HK-2 (cell line): Measurements from ENCODE around the gene NACC2.

Experiments used
- DNase-seq: peaks from one replicate; pipeline ENCODE4 v3.0.0-alpha.2; 2018; ENCODE audit not compliant: unreplicated experiment

The NACC2 gene

DNA sequence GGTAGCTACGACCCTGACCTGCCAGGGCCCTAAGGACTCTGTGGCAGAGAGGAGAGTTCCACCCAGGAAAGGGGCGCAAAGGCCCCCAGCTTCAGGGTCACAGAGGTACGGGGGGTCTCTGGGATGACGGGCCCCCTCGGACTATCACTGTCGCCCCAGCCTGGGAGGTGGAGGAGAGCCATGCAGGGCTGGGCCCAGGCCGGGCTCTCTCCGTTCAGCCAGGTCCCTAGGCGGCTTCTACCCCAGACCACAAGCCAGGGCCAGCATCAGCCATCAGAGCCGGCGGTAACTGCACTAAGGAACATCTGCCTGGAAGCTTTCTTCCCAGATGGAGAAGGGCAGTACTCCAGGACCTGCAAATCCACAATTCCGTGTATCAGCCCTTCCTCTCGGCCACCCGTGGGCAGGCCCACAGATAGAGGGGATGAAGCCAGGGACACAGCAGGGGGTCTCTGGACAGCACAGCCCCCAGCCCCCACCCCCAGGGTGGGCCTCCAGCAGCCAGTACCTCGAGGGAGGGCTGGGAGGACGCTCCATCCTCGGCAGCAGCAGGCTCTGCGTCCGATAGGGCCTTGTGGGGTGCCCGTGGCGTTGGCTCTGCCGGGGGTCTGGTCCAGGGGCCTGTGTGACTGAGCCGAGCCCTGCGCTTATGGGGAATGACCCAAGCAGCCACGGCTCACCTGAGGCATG, 38.4 kb downstream of the NACC2 start:
- no peak for DNase-seq

DNA sequence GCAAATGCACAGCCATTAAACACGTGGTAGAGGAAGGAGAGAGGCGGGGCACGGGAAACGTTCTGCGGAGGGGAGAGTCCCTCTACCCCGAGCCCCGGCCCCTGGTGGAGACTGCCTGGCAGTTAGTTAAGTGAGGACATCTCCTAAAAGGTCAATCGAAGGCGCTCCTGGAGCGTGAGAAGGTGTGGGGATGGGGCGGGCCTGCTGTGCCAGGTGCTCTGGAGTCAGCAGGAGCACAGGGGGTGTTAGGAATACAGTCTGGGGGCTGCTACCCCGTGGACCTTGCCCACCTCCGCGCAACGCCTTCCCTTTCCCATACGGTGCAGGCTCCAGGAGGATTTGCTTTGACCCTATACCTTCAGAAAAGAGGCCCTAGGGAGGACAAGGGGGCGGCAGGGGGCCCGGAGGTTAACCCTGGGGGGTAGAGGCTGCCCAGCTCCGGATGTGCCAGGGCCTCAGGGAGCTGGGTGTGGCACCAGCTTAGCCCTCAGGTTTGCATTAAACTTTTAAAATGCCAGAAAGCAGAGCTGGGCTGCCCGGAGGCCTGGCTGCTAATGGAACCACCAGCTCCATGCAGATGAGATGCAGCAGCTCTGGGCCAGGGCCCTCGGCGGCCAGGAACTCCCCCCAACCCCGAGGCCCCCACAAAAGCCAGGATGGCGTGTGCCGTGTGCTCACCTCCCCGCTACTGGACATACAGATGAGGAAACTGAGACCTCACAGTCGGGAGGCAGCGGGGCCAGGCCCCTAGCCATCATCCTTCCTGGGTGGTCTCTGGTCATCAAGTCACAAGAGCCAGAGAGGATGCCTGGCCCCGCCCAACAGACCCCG, 39.2 kb downstream of the NACC2 start:
- no peak for DNase-seq

DNA sequence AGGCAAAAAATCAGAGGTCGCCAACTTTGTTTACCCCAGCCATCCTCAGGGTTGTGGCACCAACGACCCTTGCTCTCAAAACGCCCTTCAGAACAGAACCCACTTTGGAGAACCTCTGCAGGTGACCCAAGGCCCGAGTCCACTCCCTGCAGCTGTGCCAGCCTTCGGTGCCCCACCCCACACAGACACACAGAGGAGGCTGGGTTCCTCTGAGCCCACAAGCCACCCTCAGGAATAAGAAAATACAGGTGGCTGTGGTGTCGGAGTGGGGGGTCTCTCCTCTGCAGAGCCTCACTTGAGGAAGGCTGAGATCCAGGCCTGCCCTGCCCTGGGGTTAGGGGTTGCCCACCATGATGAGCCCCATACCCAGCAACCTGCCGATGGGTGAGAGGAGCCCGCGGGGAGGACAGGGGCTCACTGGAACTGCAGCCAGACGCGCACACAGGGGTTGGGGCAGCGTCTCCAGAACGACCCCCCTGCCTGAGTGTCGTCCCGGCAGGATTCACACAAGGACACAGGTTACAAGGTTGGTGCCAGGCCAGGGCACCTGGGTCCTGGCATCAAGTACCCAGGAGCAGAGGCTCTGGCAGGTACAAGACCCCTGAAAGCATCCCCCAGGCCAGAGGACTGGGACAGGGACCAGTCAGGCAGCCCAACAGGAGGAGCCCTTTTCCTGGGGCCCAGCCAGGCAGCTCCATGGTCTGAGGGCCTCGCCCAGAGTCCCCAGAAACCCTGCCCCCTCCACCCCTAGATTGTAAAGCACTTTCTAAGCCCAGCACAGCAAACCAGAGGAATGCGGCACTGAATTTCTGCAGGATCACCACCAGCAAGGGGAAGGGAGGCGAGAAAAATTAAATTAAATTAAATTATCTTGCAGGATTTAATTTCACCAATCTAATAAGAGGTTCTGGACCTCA, 40.0 kb downstream of the NACC2 start:
- DNase-seq = no peak

DNA sequence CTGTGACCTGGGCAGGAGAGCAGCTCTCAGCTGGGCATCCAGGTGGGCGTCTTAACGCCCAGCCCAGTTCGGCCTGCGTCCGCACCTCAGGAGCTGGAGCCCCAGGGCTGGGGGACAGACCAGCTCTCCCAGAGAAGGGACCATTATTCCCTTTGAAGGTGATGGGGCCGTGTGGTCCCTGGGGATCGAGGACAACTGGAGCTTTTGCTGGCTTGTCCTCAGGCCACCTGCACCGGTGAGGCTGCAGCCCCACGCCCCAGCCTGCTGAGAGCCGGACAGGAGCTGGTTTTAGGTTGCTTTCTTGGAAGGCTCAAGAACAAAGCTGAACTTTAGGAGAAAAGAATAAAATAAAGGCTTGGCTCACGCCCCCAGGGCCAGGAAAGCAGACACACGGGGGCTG, 40.9 kb downstream of the NACC2 start:
- DNase-seq = no peak

DNA sequence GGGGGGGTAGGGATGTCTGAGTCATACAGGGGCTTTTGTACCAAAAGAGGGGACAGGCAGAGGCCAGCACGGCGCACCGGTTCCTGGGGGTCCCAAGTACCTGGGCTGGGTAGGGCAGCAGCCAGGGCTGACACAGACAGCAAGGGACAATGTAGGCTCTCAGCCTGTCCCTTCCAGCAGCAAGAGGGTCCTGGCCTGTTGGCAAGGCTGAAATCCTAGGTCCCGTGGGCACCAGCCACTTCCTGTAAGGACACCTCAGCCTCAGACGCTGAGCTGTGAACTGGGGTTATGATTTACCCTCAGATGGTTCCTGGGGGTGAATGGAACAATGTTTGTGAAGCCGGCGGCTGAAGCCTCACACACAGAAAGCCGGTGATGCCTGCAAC, 41.3 kb downstream of the NACC2 start:
- peak; percentile 21 for DNase-seq

DNA sequence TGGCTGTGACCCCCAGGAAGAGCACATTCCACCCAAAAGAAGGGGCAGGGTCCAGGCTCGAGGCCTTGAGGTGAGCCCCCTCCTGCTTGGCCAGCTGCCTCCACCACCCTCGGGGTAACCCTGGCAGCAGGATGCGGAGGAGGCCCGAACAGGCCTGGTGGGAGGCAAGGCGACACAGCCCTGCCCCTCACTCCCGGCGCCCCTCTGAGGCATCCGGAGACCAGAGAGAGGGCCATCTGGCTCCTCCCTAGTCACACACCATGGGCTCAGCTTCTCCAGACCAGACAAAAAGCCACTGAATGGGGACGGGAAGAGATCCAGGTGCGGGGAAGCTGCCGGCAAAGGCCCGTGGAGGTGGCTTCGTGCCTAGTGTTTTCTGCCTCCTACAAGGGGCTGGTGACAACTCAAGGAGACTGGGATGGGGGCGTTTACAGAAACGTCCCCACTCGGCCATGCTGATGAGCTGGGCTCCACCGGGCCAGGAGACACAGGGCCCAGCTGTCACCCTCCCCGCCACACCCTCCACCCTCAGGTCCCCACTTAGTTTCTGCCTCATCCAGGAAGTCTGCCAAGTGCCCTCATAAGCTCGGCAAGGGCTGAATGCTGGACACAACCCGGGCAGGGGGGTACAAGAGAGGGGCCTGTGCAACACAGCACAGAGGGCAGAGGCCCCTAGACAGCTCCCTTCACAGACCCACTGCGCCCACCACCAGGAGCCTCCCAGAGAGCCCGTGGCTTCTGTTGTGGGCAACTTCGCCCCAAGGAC, 41.9 kb downstream of the NACC2 start:
- DNase-seq = peak; percentile 38

DNA sequence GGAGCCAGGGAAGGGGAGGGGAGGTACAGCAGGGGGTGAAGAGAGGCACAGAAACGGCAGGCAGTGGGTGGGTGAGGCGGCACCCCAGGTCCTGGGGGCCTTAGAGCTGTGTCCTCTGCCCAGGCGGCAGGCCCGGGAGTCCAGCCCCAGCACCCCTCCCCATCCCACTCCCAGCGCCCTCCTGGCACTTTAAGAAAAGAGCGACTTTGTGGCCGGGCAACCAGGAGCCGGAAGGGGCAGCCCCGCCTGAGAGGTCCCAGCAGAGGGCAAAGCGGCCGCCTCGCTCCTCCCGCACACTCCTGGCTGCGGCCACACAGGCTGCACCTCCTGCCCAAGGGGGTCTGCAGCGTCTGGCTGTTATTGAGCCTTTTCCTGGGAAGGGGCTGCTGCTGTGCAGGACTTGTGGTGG, 42.6 kb downstream of the NACC2 start:
- DNase-seq = peak; percentile 72

DNA sequence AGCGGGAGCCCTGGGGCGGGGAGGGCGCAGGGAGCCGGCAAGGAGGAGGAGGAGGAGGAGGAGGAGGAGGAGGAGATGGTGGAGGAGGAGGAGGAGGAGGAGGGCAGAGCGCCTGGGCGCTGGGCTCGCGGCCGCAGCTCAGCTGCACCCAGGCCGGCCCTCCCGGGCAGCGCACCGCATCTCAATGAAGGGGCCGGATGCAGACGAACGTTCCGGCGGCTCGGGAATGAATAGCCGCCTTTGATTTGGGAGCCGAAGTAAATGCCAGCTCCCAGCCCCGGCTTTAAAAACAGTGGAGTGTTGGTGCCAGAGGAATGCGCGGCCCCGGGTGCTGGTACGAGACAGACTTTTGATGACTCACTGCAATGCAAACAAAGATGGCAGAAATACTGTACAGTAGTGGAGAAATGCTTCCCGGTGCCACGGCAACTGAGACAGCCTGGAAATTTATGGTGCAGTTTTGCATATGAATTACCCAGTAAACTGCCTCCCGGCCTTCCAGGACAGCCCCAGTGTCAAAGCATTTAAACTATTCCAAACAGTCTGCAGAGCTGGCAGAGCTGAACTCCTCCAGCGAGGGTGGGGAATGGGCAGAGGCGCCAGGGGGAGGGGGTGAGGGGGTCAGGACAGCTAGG, 43.1 kb downstream of the NACC2 start:
- DNase-seq = peak; percentile 84

DNA sequence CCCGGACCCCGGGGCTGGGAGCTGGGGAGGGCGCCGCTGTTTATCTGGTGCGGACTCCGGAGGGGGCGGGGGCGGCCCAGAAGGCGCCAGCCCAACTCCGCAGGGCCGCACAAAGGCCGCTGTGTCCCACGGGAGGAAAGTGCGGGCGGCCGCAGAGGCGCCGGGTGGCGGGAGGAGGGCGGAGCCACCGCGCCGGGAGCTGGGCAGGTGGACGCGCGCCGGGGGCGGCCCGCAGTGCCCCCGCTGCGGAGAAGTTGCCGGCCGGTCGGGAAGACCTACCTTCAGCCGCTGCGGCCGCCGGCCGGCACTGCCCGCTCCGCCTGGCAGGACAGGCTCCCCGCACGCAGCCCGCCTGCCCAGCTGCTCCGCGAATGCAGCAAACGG, 43.6 kb downstream of the NACC2 start:
- no peak for DNase-seq

DNA sequence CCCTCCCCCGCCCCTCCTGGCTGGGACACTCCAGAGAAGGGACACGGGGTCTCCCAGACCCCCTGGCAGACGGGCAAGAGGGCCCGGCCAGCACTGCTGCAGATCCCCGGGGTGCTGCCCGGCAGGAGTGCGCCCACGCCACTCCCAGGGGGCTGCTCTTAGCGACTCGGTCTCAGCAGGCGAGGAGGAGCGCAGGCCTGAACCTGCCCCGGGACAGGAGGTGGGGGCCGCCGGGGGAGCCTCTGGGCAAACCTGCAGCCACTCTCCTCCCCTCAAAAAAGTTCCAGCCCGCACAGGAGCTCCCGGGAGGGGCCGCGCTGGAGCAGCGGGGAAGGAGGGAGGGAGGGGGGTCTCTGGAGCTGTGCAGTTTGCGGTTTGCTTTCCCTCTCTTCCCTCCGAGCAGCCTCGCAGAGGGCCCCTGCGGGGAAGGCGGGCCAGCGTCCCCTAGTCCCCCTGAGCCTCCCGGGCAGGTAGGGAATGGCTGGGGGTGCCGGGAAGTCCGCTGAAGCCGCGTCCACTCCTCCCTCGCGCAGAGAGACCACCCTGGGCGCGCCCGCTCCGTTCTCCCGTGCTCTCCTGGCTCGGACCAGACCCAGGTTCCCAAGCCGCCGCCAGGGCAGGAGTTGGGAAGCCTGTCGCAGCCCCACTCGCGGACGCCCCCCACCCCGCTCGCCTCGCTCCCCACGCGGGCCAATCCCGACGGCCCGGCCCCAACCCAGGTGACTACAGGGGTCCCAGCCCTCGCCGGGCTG, 44.2 kb downstream of the NACC2 start:
- DNase-seq = no peak

DNA sequence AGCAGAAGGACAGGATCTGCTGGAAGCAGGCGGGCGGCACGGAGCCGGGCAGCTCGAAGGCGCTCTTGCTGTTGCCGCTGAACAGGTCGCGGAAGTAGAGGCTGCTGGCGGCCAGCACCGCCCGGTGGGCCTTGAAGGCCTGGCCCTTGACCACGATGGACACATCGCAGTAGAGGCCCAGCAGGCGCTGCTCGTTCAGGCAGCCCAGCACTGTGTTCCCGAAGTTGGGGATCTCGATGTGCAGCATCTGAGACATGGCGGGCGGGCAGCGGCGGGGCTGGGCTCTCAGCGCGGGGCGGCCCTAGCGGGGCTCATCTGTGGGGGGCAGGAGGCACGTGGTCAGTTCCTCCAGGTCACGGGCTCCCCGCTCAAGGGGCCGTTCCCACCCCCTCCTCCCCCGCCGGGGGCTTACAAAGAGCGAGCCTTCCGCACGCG, 44.8 kb downstream of the NACC2 start:
- DNase-seq = no peak

DNA sequence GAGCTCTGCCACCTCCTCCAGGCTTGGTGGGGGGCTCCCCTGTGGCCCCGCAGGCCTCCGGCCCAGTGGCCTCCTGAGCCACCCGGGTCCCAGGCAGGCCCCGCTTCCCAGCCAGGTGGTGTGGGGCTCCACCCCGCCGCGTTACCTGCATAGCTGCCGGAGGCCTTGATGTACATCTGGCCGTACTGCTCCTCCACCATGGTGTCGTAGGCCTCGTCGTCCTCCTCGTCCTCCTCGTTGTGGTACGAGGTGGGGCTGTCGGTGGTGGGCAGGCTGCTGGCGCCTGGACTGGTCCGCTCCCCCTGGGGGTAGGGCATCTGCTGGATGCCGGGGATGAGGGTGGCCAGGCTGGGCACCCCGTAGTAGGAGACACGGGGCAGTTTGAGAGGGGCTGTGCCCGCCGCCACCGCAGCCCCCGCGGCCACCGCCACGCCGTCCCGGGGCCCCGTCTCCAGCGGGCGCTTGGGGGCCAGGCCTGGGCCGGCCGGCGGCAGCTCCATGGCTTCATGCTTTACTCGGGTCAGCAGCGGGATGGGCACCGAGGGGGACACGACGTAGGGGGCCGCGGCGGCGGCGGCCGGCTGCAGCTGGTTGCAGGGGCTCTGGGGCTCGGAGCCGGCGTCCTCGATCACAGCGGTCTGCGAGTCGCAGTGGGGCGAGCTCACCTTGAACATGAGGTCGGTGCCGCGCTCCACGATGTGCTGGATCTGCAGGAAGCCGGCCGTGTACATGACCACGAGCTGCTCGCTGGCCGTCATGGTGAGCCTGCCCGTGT, 45.4 kb downstream of the NACC2 start:
- DNase-seq = no peak

DNA sequence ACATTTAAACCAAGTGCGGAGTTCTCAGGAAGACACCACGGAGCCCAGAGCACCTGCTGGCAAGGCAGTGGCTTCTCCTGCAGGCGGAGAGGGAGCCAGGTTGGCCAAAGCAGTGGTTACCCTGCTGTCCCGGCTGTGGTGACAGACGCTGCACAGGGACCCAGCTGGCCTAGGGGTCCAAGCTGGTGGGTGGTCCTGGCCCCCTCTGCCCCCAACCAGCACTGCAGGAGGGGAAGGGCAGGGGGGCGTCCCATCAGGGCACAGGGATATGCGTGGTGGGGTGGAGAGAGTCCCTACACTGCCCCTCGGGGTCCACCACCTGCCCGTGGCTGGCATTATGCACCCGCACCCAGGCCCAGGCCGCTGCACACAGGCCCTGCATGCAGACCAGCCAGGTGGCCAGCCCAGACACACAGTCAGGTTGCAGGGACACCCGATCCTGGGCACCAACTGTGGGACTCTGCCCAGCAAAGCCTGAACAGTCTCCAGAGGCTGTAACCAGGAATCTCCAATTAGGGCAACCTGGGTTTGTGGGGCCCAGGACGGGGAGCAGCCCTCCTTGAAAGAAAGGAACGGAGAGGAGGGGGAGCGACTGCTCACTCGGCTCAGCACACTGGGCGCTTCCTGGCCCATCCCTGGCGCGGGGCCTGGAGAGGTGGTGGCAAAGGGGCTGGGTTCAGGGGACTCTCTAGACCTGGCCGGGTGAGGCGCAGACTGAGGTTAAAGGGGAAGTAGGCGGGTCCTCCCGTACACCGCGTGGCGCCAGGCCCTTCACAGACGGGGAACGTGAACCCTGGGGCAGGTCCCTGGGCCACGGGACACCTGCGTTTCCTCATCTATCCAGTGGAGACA, 46.3 kb downstream of the NACC2 start:
- DNase-seq = no peak

DNA sequence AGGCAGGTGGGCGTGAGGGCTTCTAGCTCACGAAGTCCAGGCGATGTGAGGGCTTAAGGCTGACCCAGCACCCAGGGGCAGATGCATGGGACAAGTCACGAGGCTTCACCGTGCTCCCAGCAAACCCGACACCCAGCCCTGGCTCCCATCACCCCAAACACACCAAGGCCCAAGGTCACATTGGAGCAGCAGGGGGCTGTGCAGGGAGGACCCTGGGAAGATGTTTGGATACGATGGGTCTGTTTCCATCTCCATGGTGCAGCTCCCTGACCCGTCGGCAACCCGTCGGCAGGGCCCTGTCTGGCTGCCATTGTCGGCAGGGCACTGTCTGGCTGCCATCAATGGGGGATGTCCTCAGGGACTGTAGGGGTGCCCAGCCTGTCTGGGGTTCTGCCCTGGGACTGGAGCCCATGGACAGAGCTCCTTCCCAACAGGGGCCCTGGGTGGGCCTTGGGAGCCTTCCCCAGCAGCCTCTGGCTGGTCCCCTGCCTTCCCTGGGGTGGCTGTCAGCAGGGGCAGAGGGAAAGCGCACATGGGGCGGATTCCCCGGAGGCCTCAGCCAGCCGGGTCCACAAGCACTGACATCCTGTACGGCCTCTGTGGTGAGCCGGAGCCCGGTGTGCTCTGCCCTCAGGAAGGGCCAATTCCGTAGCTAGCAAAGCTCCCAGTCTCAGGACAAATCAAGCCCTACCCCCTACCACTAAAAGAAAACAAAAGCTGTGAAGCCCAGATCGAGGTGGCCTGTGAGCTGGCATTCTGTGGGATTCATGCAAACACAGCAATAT, 47.1 kb downstream of the NACC2 start:
- no peak for DNase-seq

DNA sequence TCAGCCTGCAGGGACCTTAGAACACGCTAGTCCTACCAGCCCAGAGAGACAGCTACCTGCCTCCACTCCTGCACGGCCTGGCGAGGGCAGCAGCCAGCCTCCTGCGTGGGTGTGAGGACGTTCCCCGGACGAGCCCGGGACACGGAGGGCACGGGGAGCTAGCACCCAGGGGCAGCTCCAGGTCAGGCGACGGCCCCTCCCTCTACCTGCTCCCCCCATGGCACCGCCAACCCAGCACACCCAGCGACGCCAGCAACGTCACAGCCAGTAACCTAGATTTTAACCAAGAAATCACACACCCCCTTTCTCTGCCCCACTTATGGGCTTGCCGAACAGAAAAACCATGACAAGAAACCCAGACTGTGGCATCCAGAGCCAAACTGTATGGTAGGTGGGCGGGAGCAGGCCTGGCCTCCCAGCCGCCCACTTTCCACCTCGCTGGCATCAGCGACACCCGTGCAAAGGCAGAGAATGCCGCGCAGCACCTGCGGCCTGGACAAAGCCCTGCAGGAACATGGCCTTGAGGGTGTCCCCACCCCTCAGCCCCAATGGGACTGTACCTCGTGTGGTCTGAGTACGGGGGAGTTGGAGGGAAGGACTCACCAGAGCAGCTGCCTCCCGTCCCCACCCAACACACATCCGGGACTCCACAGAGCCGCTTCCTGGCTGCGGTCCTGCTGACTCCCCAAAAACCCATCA, 47.9 kb downstream of the NACC2 start:
- no peak for DNase-seq

DNA sequence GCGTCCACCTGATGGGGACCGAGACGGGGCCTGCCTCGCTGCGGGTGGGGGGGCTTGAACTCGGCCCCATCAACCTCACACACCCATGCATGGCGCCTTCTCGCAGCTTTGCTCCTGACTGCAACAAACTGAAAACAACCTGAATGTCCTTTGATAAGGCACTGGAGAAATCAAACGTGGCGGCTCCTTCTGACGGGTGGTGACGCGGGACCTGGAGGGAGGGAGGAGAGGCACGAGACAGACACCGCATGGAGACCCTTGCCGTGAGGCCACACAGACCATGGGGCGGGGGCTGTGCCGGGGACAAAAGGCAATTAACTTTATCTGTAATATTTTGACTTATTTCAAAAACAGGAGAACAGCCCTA, 48.6 kb downstream of the NACC2 start:
- DNase-seq = no peak
